Measurements from ENCODE around the gene PLXNA2. TPM values are rescaled to one million over a fixed set of nuclear protein-coding genes. Genes with fewer than 3 reads are reported as not detected.

Gene PLXNA2
- total RNA-seq, 4 donors from 2014 or later, result 19.8 to 41.6 (median 27.9) TPM

GRCh38 chr1:208205216-208206013 lies 38.8 kb downstream of the PLXNA2 start:
- peaks cover 0 to 43% (median 34%) of the 10 kb centered on the region in 4 donors for H3K36me3 ChIP-seq
- 82% methylated on average over 5 of the region's 5 CpGs for WGBS
- TF ChIP-seq POLR2A (IDR thresholded peaks at IDR 0.05; ENCODE audit: low read depth), result no peak
- no peak for TF ChIP-seq EP300 (IDR thresholded peaks at IDR 0.05)
- peak overlapping the region; percentile 66 to 73 (median 67) for H3K27ac ChIP-seq (replicated peaks in 1 of 4)
- H3K27me3 ChIP-seq, result no peaks in the 10 kb centered on the region
- intact Hi-C loops (cut with DNase I), result no loop called here
- DNase-seq (ENCODE audit: extremely low spot score), result no peak
- no peak overlapping the region for H3K4me3 ChIP-seq
- H3K4me1 ChIP-seq, result peaks cover 84 to 90% (median 87%) of the 10 kb centered on the region in 4 donors
- no peaks in the 10 kb centered on the region for H3K9me3 ChIP-seq

GRCh38 chr1:208204779-208205178 lies 39.4 kb downstream of the PLXNA2 start:
- Histone ChIP-seq H3K4me1 (peaks cover 84 to 90% (median 87%) of the 10 kb centered on the region in 4 donors), H3K9me3 (no peaks in the 10 kb centered on the region), H3K27me3 (no peaks in the 10 kb centered on the region), H3K27ac (replicated peaks in 1 of 4) (peak overlapping the region; percentile 66 to 73 (median 67)), H3K36me3 (peaks cover 0 to 43% (median 31%) of the 10 kb centered on the region in 4 donors), H3K4me3 (no peak overlapping the region)
- peak; percentile 13 to 18 (median 14) for TF ChIP-seq CTCF (IDR thresholded peaks at IDR 0.05)
- TF ChIP-seq POLR2A (IDR thresholded peaks at IDR 0.05; ENCODE audit: low read depth), result no peak
- intact Hi-C loops (cut with DNase I), result no loop called here
- no peak for DNase-seq (ENCODE audit: extremely low spot score)
- WGBS, result 79% methylated on average over 2 of the region's 2 CpGs

- H3K4me3 ChIP-seq, result no peak overlapping the region
- peak overlapping the region; percentile 66 to 73 (median 67) for H3K27ac ChIP-seq (replicated peaks in 1 of 4)
- H3K36me3 ChIP-seq, result peaks cover 0 to 39% (median 24%) of the 10 kb centered on the region in 4 donors
- intact Hi-C loops (cut with DNase I), result no loop called here
- H3K4me1 ChIP-seq, result peaks cover 78 to 84% (median 80%) of the 10 kb centered on the region in 4 donors
- DNase-seq (ENCODE audit: extremely low spot score), result no peak
- 65% methylated on average over 7 of the region's 7 CpGs for WGBS
- H3K9me3 ChIP-seq, result no peaks in the 10 kb centered on the region
- no peaks in the 10 kb centered on the region for H3K27me3 ChIP-seq
- no peak for TF ChIP-seq POLR2AphosphoS5 (IDR thresholded peaks at IDR 0.05)
- TF ChIP-seq CTCF (IDR thresholded peaks at IDR 0.05), result no peak
- no peak for TF ChIP-seq POLR2A (IDR thresholded peaks at IDR 0.05; ENCODE audit: low read depth)
- no peak for TF ChIP-seq EP300 (IDR thresholded peaks at IDR 0.05)
Observed at GRCh38 chr1:208203848-208204609, 40.2 kb downstream of the PLXNA2 start.

- H3K36me3 ChIP-seq, result peaks cover 2 to 39% (median 22%) of the 10 kb centered on the region in 4 donors
- 70% methylated on average over 13 of the region's 13 CpGs for WGBS
- intact Hi-C loops (cut with DNase I), result no loop called here
- H3K27me3 ChIP-seq, result no peaks in the 10 kb centered on the region
- no peak for DNase-seq (ENCODE audit: extremely low spot score)
- peaks cover 70 to 77% (median 73%) of the 10 kb centered on the region in 4 donors for H3K4me1 ChIP-seq
- H3K9me3 ChIP-seq, result no peaks in the 10 kb centered on the region
- H3K4me3 ChIP-seq, result no peak overlapping the region
- peak in 1 of 2 donors; percentile 3 for TF ChIP-seq POLR2AphosphoS5 (IDR thresholded peaks at IDR 0.05)
- TF ChIP-seq CTCF (IDR thresholded peaks at IDR 0.05), result no peak
- peak overlapping the region; percentile 66 to 73 (median 67) for H3K27ac ChIP-seq (replicated peaks in 1 of 4)
Observed at GRCh38 chr1:208203127-208203847, 40.9 kb downstream of the PLXNA2 start.
